NCI-H345 treated with DMSO at 0.1 percent for 48 hours (cell line): ENCODE measurements around the gene MYCL.
A peak's percentile ranks its signal among the peaks of the same experiment; 100 is the strongest.

Experiments used
- DNase-seq: peaks from one replicate; lab custom pipeline; 2025; ENCODE audit not compliant: unreplicated experiment; lab: John Stamatoyannopoulos, UW

MYCL gene

GRCh38 chr1:39857126-39857878 is 44.4 kb downstream of the MYCL start:
- DNase-seq, result no peak

GRCh38 chr1:39854738-39855137 is 47.0 kb downstream of the MYCL start:
- DNase-seq, result no peak

- DNase-seq, result no peak
Observed at GRCh38 chr1:39854314-39854713, 47.4 kb downstream of the MYCL start.

- DNase-seq, result no peak
Observed at GRCh38 chr1:39852876-39853275, 48.8 kb downstream of the MYCL start.

GRCh38 chr1:39852214-39852791 is 49.4 kb downstream of the MYCL start:
- DNase-seq, result peak; percentile 51

- DNase-seq, result no peak
Observed at GRCh38 chr1:39850606-39851216, 51.0 kb downstream of the MYCL start.

GRCh38 chr1:39849203-39849602 is 52.5 kb downstream of the MYCL start:
- no peak for DNase-seq

- no peak for DNase-seq
Observed at GRCh38 chr1:39847940-39848339, 53.8 kb downstream of the MYCL start.

GRCh38 chr1:39846796-39847195 is 54.9 kb downstream of the MYCL start:
- DNase-seq, result no peak

GRCh38 chr1:39845569-39846566 is 55.8 kb downstream of the MYCL start:
- DNase-seq, result peak; percentile 99
